Trophoblast cell (in vitro differentiated cells and primary cell): Measurements from ENCODE around the gene FXYD6.

Experiments used
- DNase-seq, 2 donors: peaks; one replicate each; pipeline ENCODE4 v3.0.0-alpha.2; 2016
- H2AFZ ChIP-seq: 2 replicates; pipeline ENCODE4 v1.6.1; 2013; ENCODE audit warnings: low read length, moderate library complexity, mild to moderate bottlenecking; ENCODE audit not compliant: insufficient read depth, poor library complexity
- H2AK5ac ChIP-seq: 2 replicates; pipeline ENCODE4 v1.6.1; 2013; ENCODE audit warnings: mild to moderate bottlenecking, low read length
- H2BK120ac ChIP-seq: 2 replicates; pipeline ENCODE4 v1.6.1; 2013; ENCODE audit warnings: low read length, mild to moderate bottlenecking, moderate library complexity; ENCODE audit not compliant: insufficient read depth, poor library complexity
- H2BK12ac ChIP-seq: 2 replicates; pipeline ENCODE4 v1.6.1; 2013; ENCODE audit warnings: mild to moderate bottlenecking, low read length, moderate library complexity
- H2BK5ac ChIP-seq: 2 replicates; pipeline ENCODE4 v1.6.1; 2013; ENCODE audit warnings: low read length, low read depth, moderate library complexity, mild to moderate bottlenecking; ENCODE audit not compliant: poor library complexity
- H3K14ac ChIP-seq: 2 replicates; pipeline ENCODE4 v1.6.1; 2013; ENCODE audit warnings: mild to moderate bottlenecking, low read length
- H3K18ac ChIP-seq: 2 replicates; pipeline ENCODE4 v1.6.1; 2013; ENCODE audit warnings: mild to moderate bottlenecking, low read length
- H3K23ac ChIP-seq: 2 replicates; pipeline ENCODE4 v1.6.1; 2013; ENCODE audit warnings: low read length
- H3K27ac ChIP-seq: 2 replicates; pipeline ENCODE4 v1.5.1; 2013; ENCODE audit warnings: low read depth, mild to moderate bottlenecking, inconsistent platforms, low read length, moderate library complexity
- H3K27me3 ChIP-seq: 2 replicates; pipeline ENCODE4 v1.6.1; 2013; ENCODE audit warnings: inconsistent platforms, mild to moderate bottlenecking, low read length, moderate library complexity; ENCODE audit not compliant: insufficient read depth
- H3K36me3 ChIP-seq, 2 experiments: 1 replicate in 1 of 2; 2 replicates in 1 of 2; pipeline ENCODE4 v1.6.1; 2013; ENCODE audit warnings: low read length in 2 of 2, mild to moderate bottlenecking in 2 of 2, moderate library complexity in 1 of 2; ENCODE audit not compliant: insufficient read depth in 2 of 2, control insufficient read depth in 1 of 2
- H3K4ac ChIP-seq: 2 replicates; pipeline ENCODE4 v1.6.1; 2013; ENCODE audit warnings: low read depth, mild to moderate bottlenecking, low read length, moderate library complexity
- H3K4me1 ChIP-seq, 2 experiments: 1 replicate in 1 of 2; 2 replicates in 1 of 2; pipeline ENCODE4 v1.6.1; 2013; ENCODE audit warnings: low read length in 2 of 2, mild to moderate bottlenecking in 2 of 2, moderate library complexity in 1 of 2; ENCODE audit not compliant: insufficient read depth in 2 of 2, control insufficient read depth in 1 of 2
- H3K4me2 ChIP-seq: 2 replicates; pipeline ENCODE4 v1.6.1; 2013; ENCODE audit warnings: inconsistent platforms, mild to moderate bottlenecking, low read length, moderate library complexity
- H3K4me3 ChIP-seq: 2 replicates; pipeline ENCODE4 v1.5.1; 2013; ENCODE audit warnings: mild to moderate bottlenecking, low read depth, low read length, inconsistent platforms
- H3K79me1 ChIP-seq: one replicate; pipeline ENCODE4 v1.6.1; 2013; ENCODE audit warnings: low read length
- H3K79me2 ChIP-seq: 2 replicates; pipeline ENCODE4 v1.6.1; 2013; ENCODE audit warnings: low read length, mild to moderate bottlenecking; ENCODE audit not compliant: control insufficient read depth, insufficient read depth, poor library complexity
- H3K9ac ChIP-seq: 2 replicates; pipeline ENCODE4 v1.6.1; 2013; ENCODE audit warnings: mild to moderate bottlenecking, low read length
- H3K9me3 ChIP-seq: 2 replicates; pipeline ENCODE4 v1.6.1; 2013; ENCODE audit warnings: low read depth, mild to moderate bottlenecking, control low read depth, inconsistent platforms, low read length; ENCODE audit not compliant: insufficient read depth
- H4K12ac ChIP-seq: 2 replicates; pipeline ENCODE4 v1.6.1; 2013; ENCODE audit warnings: low read depth, mild to moderate bottlenecking, low read length, moderate library complexity
- H4K8ac ChIP-seq: 2 replicates; pipeline ENCODE4 v1.6.1; 2013; ENCODE audit warnings: low read depth, mild to moderate bottlenecking, low read length, moderate library complexity
- H4K91ac ChIP-seq: one replicate; pipeline ENCODE4 v1.6.1; 2013; ENCODE audit warnings: low read depth, mild to moderate bottlenecking, low read length, moderate library complexity
- WGBS: extraction: QIAGEN DNeasy Blood & Tissue Kit; methylation state at CpG from one replicate; pipeline ENCODE4 v1.1.7; 2013; ENCODE audit warnings: missing lambda C conversion rate; ENCODE audit not compliant: insufficient read length, insufficient coverage; ENCODE audit errors: extremely low coverage; 5-methylcytosine and 5-hydroxymethylcytosine counted together

The FXYD6 gene

DNA sequence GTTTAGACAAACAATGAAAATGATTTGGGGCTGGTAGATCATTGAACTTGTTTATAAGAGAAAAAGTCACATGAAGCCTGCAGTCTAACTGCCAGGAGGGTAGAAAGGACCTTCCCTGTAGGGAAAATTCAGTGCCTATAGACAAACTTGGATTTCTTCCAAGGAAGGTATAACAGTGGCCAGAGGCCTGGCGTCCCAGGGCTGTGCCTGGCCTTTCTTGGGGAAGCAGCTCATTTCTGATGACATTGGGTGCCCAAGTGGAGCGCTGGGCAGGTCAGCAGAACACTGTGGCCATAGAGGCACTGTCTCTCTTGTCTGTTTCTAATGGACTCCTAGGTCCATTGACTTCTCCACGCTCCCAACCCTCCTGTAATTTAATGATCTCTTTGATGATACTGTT, 6.6 kb upstream of the FXYD6 start:
- no peak overlapping the region for H2BK12ac ChIP-seq
- H4K8ac ChIP-seq = no peak overlapping the region
- no peak overlapping the region for H3K9ac ChIP-seq
- H3K36me3 ChIP-seq = no peaks in the 10 kb centered on the region
- H2AFZ ChIP-seq = no peak overlapping the region
- peaks cover 0 to 3% of the 10 kb centered on the region in 2 experiments for H3K4me1 ChIP-seq
- no peaks in the 10 kb centered on the region for H3K79me1 ChIP-seq
- H3K4me2 ChIP-seq = no peak overlapping the region
- H3K4me3 ChIP-seq = no peak overlapping the region
- no peak for DNase-seq
- H3K27me3 ChIP-seq = peaks cover 5% of the 10 kb centered on the region
- H3K14ac ChIP-seq = no peak overlapping the region
- H2AK5ac ChIP-seq = no peak overlapping the region
- no peak overlapping the region for H2BK120ac ChIP-seq
- no peak overlapping the region for H3K27ac ChIP-seq
- no peak overlapping the region for H3K18ac ChIP-seq
- no peak overlapping the region for H3K4ac ChIP-seq
- no peak overlapping the region for H2BK5ac ChIP-seq
- H3K9me3 ChIP-seq = no peaks in the 10 kb centered on the region
- no peak overlapping the region for H3K23ac ChIP-seq
- no peaks in the 10 kb centered on the region for H3K79me2 ChIP-seq
- WGBS = no CpG with 5 or more reads among the region's 3 CpGs
- H4K12ac ChIP-seq = no peak overlapping the region
- H4K91ac ChIP-seq = no peak overlapping the region

DNA sequence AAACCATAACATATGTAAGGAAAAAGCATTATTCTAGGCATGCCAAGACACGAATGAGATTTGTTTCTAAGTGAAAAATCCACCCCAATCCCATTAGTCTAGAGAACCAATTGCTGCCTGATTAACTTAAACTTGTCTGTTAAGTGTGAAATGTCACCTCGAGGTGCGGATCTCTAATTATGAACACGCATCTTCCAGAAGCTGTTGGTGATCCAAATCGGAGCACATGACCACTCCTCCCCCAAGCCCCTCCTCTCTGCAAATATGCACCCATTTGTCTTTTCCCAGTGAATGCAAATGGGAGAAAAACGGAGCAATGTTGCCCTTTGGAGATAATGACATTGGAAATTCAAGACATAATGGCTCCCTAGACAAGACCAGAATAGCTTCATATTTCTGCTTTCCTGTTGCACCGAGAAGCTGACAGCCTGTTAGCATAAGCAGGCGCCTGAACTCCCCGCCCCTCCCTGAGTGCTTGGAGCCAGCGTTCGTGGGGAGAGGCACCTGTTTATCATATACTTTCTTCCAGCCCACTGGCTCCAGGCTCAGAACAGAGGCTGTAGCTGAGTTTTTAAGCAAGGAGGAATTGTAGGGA, 6.0 kb upstream of the FXYD6 start:
- Histone ChIP-seq H3K79me2 (no peaks in the 10 kb centered on the region), H3K4me1 (no peaks in the 10 kb centered on the region), H3K14ac (no peak overlapping the region), H4K91ac (no peak overlapping the region), H3K4ac (no peak overlapping the region), H2AFZ (no peak overlapping the region), H3K36me3 (no peaks in the 10 kb centered on the region), H3K9me3 (no peaks in the 10 kb centered on the region), H3K18ac (no peak overlapping the region), H3K27ac (no peak overlapping the region), H3K23ac (no peak overlapping the region), H3K9ac (no peak overlapping the region), H2BK120ac (no peak overlapping the region), H3K27me3 (peaks cover 8% of the 10 kb centered on the region), H4K8ac (no peak overlapping the region), H3K79me1 (no peaks in the 10 kb centered on the region), H3K4me2 (no peak overlapping the region), H2BK5ac (no peak overlapping the region), H4K12ac (no peak overlapping the region), H2BK12ac (no peak overlapping the region), H3K4me3 (no peak overlapping the region), H2AK5ac (no peak overlapping the region)
- WGBS = no CpG with 5 or more reads among the region's 11 CpGs
- DNase-seq = no peak

DNA sequence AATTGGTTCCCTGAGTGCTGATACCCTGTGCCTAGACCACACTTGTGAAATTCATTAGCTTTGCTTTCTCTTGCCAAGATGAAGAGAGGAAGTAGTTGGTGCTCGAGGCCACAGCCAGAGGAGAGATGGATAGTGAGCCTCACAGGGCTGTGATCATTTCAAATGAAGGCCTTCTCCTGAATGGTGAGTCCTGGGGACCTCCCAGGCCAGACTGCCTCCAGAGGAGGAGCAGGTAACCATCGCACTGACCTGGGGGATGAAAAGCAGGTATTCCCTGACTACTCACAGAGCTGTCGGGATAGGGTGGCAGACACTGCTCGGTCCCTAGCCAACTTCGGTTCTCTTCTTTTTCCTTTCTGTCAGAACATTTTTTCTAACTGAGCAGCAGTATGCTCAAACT, 4.8 kb upstream of the FXYD6 start:
- H3K9ac ChIP-seq = no peak overlapping the region
- H3K36me3 ChIP-seq = no peaks in the 10 kb centered on the region
- H3K14ac ChIP-seq = no peak overlapping the region
- H3K27ac ChIP-seq = no peak overlapping the region
- no peak overlapping the region for H2AFZ ChIP-seq
- no peak overlapping the region for H3K4ac ChIP-seq
- H3K18ac ChIP-seq = no peak overlapping the region
- H3K23ac ChIP-seq = no peak overlapping the region
- H4K12ac ChIP-seq = no peak overlapping the region
- H2BK5ac ChIP-seq = no peak overlapping the region
- no peaks in the 10 kb centered on the region for H3K79me1 ChIP-seq
- H3K4me1 ChIP-seq = peaks cover 1 to 3% of the 10 kb centered on the region in 2 experiments
- no peak overlapping the region for H3K4me3 ChIP-seq
- H2BK12ac ChIP-seq = no peak overlapping the region
- H3K4me2 ChIP-seq = no peak overlapping the region
- no peak overlapping the region for H2AK5ac ChIP-seq
- H3K79me2 ChIP-seq = no peaks in the 10 kb centered on the region
- H3K9me3 ChIP-seq = no peaks in the 10 kb centered on the region
- DNase-seq = no peak
- no peak overlapping the region for H2BK120ac ChIP-seq
- no CpG with 5 or more reads among the region's 5 CpGs for WGBS
- H4K8ac ChIP-seq = no peak overlapping the region
- peaks cover 18% of the 10 kb centered on the region for H3K27me3 ChIP-seq
- no peak overlapping the region for H4K91ac ChIP-seq

DNA sequence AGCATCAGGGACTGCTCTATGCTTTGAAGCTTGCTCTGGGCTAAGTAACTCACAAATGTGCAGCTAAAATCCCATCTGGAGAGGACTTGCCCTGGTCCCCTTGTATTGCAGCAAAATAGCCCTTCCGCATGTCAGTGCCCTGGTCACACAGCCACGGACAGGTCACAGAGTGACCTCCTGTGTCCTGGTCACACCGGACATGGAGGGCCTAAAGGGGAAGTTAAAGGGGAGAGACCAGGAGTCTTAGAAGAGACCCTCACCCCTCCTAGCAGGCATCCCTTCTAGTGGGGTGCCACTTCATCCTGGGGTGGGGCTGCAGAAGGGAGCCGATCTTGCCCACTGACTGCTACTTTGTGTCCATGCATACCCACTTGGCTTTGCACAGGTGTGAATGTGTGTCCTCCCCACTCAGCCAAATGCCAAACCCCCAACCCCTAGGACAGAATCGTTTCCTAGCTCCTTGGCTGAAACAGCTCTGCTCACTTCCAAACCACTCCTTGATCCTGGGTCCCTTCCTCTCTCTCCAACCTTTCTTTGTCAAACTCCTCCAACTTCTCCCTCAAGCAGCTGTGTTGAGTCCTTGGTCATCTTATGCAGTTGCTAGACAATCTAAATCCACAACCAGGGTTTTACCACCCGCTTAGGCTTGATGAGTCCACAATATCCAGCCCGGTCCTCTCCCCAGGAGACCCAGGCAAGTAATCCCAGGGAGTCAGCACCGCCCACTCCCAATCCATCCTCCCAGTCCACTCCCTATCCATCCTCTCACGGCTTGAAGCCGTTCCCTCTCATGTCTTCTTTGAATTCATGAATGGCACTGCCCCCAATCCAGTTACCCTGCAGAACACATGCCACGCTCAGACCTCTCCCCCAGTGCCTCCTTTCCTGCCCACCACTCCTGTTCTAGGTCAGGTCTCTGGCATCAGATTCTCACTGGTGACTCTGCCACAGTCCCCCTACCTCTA, 3.3 kb upstream of the FXYD6 start:
- no peaks in the 10 kb centered on the region for H3K79me1 ChIP-seq
- no peak overlapping the region for H3K4me3 ChIP-seq
- peaks cover 31% of the 10 kb centered on the region for H3K27me3 ChIP-seq
- no peak overlapping the region for H4K91ac ChIP-seq
- H3K14ac ChIP-seq = no peak overlapping the region
- H3K18ac ChIP-seq = no peak overlapping the region
- DNase-seq = no peak
- no CpG with 5 or more reads among the region's 11 CpGs for WGBS
- no peak overlapping the region for H2BK5ac ChIP-seq
- no peak overlapping the region for H3K23ac ChIP-seq
- H3K9me3 ChIP-seq = peaks cover 2% of the 10 kb centered on the region
- H3K4me1 ChIP-seq = peaks cover 5 to 8% of the 10 kb centered on the region in 2 experiments
- H2BK12ac ChIP-seq = no peak overlapping the region
- H3K79me2 ChIP-seq = no peaks in the 10 kb centered on the region
- H3K4ac ChIP-seq = no peak overlapping the region
- no peak overlapping the region for H2AK5ac ChIP-seq
- no peak overlapping the region for H3K4me2 ChIP-seq
- H4K8ac ChIP-seq = no peak overlapping the region
- no peak overlapping the region for H2BK120ac ChIP-seq
- no peak overlapping the region for H4K12ac ChIP-seq
- no peak overlapping the region for H2AFZ ChIP-seq
- no peaks in the 10 kb centered on the region for H3K36me3 ChIP-seq
- no peak overlapping the region for H3K9ac ChIP-seq
- H3K27ac ChIP-seq = no peak overlapping the region
